ENCODE data around the gene NAT8.
"Not testable (repeated sequence)": the region's sequence is repeated elsewhere in the genome, so short reads cannot be mapped to it uniquely, and the experiment has no call there.

Gene NAT8

GRCh38 chr2:73636977-73637376 lies 5.2 kb downstream of the NAT8 start:
- not testable (repeated sequence) for DNase-seq (ENCODE audit: low read depth in 2 of 2)

GRCh38 chr2:73630662-73631266 lies 11.5 kb downstream of the NAT8 start:
- not testable (repeated sequence) for DNase-seq (ENCODE audit: low read depth in 2 of 2)

GRCh38 chr2:73628493-73628892 lies 13.7 kb downstream of the NAT8 start:
- DNase-seq (ENCODE audit: low read depth in 2 of 2), result not testable (repeated sequence)

- not testable (repeated sequence) for DNase-seq (ENCODE audit: low read depth in 2 of 2)
Measured at GRCh38 chr2:73626237-73626636, 16.0 kb downstream of the NAT8 start.

GRCh38 chr2:73624625-73625024 lies 17.6 kb downstream of the NAT8 start:
- DNase-seq (ENCODE audit: low read depth in 2 of 2), result not testable (repeated sequence)

GRCh38 chr2:73624036-73624435 lies 18.2 kb downstream of the NAT8 start:
- not testable (repeated sequence) for DNase-seq (ENCODE audit: low read depth in 2 of 2)

GRCh38 chr2:73619925-73620324 lies 22.3 kb downstream of the NAT8 start:
- not testable (repeated sequence) for DNase-seq (ENCODE audit: low read depth in 2 of 2)

GRCh38 chr2:73614997-73615396 lies 27.2 kb downstream of the NAT8 start:
- DNase-seq (ENCODE audit: low read depth in 2 of 2), result no peak

GRCh38 chr2:73614105-73614504 lies 28.1 kb downstream of the NAT8 start:
- no peak for DNase-seq (ENCODE audit: low read depth in 2 of 2)

- DNase-seq (ENCODE audit: low read depth in 2 of 2), result no peak
Measured at GRCh38 chr2:73611867-73612266, 30.4 kb downstream of the NAT8 start.

GRCh38 chr2:73611193-73611592 lies 31.0 kb downstream of the NAT8 start:
- DNase-seq (ENCODE audit: low read depth in 2 of 2), result no peak

- DNase-seq (ENCODE audit: low read depth in 2 of 2), result no peak
Measured at GRCh38 chr2:73610111-73610510, 32.1 kb downstream of the NAT8 start.

- DNase-seq (ENCODE audit: low read depth in 2 of 2), result not testable (repeated sequence)
Measured at GRCh38 chr2:73604589-73604988, 37.6 kb downstream of the NAT8 start.

- DNase-seq (ENCODE audit: low read depth in 2 of 2), result not testable (repeated sequence)
Measured at GRCh38 chr2:73603099-73603588, 39.1 kb downstream of the NAT8 start.

- no peak for DNase-seq (ENCODE audit: low read depth in 2 of 2)
Measured at GRCh38 chr2:73601780-73602179, 40.4 kb downstream of the NAT8 start.

- no peak for DNase-seq (ENCODE audit: low read depth in 2 of 2)
Measured at GRCh38 chr2:73594251-73594650, 48.0 kb downstream of the NAT8 start.

GRCh38 chr2:73593680-73594079 lies 48.5 kb downstream of the NAT8 start:
- no peak for DNase-seq (ENCODE audit: low read depth in 2 of 2)

All from stimulated activated CD4-positive, alpha-beta T cell treated with anti-CD3 and anti-CD28 coated beads, Interleukin-1b, Interleukin-23, amount 100 ng/mL, for 1 hour (primary cell).